Regular cardiac myocyte (primary cell): ENCODE results near the gene DIPK1A. TPM values are rescaled to one million over a fixed set of nuclear protein-coding genes. Genes with fewer than 3 reads are reported as not detected.

ENCODE experiments used
- total RNA-seq: library from RNA; depleted of rRNA; stranded (reverse); fragments of >200 nt; gene quantifications from 2 replicates; pipeline ENCODE4 v1.2.3, GENCODE V29; 2014

DIPK1A gene
- 20.1 and 27.9 TPM in 2 replicates for total RNA-seq

DNA sequence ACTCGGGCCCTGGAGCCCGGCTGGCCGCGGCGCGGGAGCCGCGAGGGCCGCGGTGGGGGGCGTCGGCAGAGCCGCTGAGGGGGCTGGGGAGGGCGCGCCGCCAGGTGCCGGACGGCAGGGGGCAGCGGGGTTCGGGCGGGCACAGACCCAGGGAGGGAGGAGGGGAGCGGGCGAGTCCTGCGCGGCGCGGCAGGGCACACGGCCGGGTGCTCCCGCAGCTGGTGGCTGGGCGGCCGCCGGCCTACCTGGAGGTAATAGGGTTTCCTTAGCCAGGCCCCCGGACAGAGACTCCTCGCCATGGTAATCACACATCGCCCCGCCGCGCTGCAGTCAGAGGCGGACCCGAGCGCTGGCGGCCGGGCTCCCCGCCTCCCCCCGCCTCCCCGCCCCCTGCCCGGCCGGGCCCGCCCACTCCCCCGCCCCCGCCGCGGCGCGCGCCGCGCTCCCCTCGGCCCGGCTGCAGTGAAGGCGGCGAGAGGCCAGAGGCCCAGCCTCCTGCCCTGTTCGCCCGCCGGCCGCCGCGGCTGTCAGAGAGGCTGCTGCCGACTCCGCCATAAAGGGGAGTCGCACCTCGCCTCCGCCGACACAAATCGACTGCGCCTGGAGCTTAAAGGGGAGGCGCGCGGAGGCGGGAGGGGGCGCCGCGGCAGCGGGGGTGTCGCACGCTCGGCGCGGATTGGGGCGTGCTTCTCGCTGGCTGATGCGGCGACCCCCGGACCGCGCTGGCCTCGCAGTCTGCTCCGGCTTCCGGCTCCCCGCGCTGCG lies at the start of gene DIPK1A:
Gene DIPK1A, minus strand, starts transcription at position 332 of the 765 bp plus-strand sequence. Its CDS starts 33 bp downstream, at position 299.

DNA sequence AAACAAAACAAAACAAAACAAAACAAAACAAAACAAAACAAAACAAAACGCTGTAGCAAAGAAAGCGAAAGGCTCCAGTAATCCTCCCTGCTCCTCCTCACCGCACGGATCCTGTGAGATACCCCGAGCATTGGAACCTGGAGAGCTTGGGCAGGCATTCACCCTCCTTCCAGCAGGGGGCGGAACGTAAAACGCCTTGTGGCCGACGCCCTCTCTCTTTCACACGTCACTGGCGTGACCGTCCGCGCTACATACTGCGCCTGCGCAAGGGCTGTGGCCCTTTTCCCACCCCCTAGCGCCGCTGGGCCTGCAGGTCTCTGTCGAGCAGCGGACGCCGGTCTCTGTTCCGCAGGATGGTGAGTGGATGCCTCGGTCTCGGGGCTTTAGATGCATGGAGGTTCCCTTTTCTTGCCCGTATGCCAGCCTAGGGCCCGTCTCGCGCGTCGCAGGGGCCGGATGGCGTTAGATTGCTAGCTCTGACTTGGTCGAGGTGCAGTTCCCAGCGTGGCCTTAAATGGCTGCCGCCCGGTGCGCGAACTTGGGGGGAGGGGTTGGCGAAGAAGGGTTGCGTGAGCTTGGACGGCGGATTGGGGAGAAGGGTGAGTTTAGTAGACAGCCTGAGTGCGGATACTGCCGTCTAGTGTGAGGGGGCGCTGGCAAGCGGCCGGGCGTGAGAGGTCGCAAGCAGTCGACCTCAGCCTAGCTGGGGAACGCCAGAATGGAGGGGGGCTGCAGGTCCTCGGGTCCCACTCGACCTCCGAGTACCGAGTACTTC lies 129.3 kb downstream of the DIPK1A start, which contains the start of gene RPL5:
Gene RPL5, plus strand, starts transcription at position 279 of the 775 bp plus-strand sequence. Its CDS starts 75 bp downstream, at position 354.

Other genes with a start within 250 kb of the DIPK1A start
- gene EVI5, start 176.4 kb downstream of the DIPK1A start, total RNA-seq: 75.3 and 87.9 TPM in 2 replicates
- 1,090 and 1,382 TPM in 2 replicates for gene RPL5, start 129.4 kb downstream of the DIPK1A start, total RNA-seq
- 15.8 and 24.5 TPM in 2 replicates for gene MTF2, start 117.8 kb upstream of the DIPK1A start, total RNA-seq
- 68.6 and 101 TPM in 2 replicates for gene TMED5, start 219.0 kb upstream of the DIPK1A start, total RNA-seq
- gene CCDC18, start 219.3 kb upstream of the DIPK1A start, total RNA-seq: 9.9 and 16.3 TPM in 2 replicates